ENCODE measurements around the gene PWWP2B.
A peak's percentile ranks its signal among the peaks of the same experiment; 100 is the strongest.

Gene PWWP2B

GRCh38 chr10:132406181-132406580 is 9.2 kb downstream of the PWWP2B start:
- Histone ChIP-seq H3K4me1 (ENCODE audit: insufficient read depth, poor library complexity, severe bottlenecking) (peaks cover 27% of the 10 kb centered on the region), H3K4me3 (ENCODE audit: severe bottlenecking) (no peak overlapping the region), H3K36me3 (ENCODE audit: low read depth) (peaks cover 17% of the 10 kb centered on the region), H3K9me3 (ENCODE audit: severe bottlenecking) (no peaks in the 10 kb centered on the region), H3K27ac (ENCODE audit: poor library complexity, severe bottlenecking) (peak overlapping the region; percentile 72), H3K27me3 (ENCODE audit: insufficient read depth, poor library complexity, severe bottlenecking) (no peaks in the 10 kb centered on the region)
- ATAC-seq (ENCODE audit: low read depth) (no peak), DNase-seq (ENCODE audit: low spot score) (no peak)
- TF ChIP-seq, protein P1, sequence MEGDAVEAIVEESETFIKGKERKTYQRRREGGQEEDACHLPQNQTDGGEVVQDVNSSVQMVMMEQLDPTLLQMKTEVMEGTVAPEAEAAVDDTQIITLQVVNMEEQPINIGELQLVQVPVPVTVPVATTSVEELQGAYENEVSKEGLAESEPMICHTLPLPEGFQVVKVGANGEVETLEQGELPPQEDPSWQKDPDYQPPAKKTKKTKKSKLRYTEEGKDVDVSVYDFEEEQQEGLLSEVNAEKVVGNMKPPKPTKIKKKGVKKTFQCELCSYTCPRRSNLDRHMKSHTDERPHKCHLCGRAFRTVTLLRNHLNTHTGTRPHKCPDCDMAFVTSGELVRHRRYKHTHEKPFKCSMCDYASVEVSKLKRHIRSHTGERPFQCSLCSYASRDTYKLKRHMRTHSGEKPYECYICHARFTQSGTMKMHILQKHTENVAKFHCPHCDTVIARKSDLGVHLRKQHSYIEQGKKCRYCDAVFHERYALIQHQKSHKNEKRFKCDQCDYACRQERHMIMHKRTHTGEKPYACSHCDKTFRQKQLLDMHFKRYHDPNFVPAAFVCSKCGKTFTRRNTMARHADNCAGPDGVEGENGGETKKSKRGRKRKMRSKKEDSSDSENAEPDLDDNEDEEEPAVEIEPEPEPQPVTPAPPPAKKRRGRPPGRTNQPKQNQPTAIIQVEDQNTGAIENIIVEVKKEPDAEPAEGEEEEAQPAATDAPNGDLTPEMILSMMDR (IDR thresholded peaks at IDR 0.05; ENCODE audit: poor library complexity, severe bottlenecking), result no peak

DNA sequence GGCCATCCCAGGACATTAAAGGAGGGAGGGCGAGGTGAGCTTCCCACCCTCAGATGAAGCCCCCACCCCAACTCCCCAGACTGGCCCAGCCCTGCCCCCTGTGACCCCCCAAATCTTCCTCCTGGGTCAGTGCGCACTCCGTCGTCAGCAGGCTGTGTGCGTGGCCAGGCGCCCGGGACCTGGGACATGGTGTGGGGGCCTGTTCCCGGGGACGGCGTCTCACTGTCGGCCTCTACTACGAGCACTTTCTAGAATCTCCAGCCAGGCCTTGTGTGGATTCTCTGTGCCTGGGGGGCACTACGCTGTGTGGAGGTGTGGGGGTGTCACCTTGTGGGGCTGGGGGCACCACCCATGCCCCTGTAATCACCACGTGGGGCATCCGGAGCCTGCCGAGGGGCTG is 9.8 kb downstream of the PWWP2B start:
- no peak overlapping the region for H3K4me3 ChIP-seq (ENCODE audit: severe bottlenecking)
- DNase-seq (ENCODE audit: low spot score), result no peak
- peaks cover 17% of the 10 kb centered on the region for H3K36me3 ChIP-seq (ENCODE audit: low read depth)
- H3K27me3 ChIP-seq (ENCODE audit: insufficient read depth, poor library complexity, severe bottlenecking), result no peaks in the 10 kb centered on the region
- H3K4me1 ChIP-seq (ENCODE audit: insufficient read depth, poor library complexity, severe bottlenecking), result peaks cover 28% of the 10 kb centered on the region
- TF ChIP-seq, protein P1 (IDR thresholded peaks at IDR 0.05; ENCODE audit: poor library complexity, severe bottlenecking), result no peak
- no peaks in the 10 kb centered on the region for H3K9me3 ChIP-seq (ENCODE audit: severe bottlenecking)
- H3K27ac ChIP-seq (ENCODE audit: poor library complexity, severe bottlenecking), result peak overlapping the region; percentile 72
- ATAC-seq (ENCODE audit: low read depth), result no peak

DNA sequence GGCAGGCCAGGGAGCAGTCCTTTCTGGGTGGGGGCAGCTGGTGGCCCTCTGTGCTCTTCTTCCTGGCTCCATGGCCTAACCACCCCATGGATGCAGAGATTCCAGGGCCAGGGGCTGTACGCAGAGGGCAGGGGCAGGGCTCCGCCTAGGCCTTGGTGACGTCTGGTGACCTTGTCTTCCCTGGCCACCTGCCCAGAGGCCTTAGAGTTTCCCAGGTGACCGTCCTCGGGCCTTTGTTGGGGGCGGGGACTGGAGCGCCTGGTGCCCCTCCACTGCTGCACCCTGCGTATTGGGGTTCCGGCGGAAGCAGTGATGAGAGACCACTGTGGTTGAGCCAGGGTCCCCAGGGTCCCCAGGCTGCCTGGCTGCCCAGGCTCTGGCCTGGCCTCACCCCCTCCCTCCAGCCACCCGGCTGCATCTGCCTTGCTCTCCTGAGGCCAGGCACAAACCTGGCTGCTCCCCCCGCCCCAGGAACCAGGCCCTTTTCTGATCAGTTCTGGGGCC is 10.3 kb downstream of the PWWP2B start:
- peak overlapping the region; percentile 72 for H3K27ac ChIP-seq (ENCODE audit: poor library complexity, severe bottlenecking)

DNA sequence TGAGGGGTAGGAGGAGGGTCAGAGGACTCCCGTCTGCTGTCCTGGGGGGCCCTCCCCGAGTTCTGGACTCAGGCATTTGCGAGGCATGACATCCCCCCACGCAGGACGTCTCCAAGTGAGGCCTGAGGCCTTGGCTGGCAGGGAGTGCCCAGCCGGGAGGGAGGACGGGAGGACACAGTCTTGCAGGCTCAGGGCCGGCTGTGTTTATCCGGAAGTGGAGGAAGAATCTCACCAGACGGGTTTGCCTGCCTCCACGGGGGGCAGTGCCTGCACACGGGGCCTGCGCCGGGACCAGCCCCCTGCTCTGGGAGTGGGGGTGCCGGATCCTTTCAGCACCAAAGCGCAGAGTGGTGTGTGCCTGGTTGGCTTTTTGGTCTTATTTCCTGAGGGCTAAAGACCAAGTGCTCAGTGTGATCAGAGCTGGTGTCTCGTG is 10.9 kb downstream of the PWWP2B start:
- Histone ChIP-seq H3K9me3 (ENCODE audit: severe bottlenecking) (no peaks in the 10 kb centered on the region), H3K27ac (ENCODE audit: poor library complexity, severe bottlenecking) (peak overlapping the region; percentile 72), H3K4me3 (ENCODE audit: severe bottlenecking) (no peak overlapping the region), H3K4me1 (ENCODE audit: insufficient read depth, poor library complexity, severe bottlenecking) (peaks cover 38% of the 10 kb centered on the region), H3K36me3 (ENCODE audit: low read depth) (peaks cover 21% of the 10 kb centered on the region), H3K27me3 (ENCODE audit: insufficient read depth, poor library complexity, severe bottlenecking) (no peaks in the 10 kb centered on the region)
- TF ChIP-seq, protein P1 (IDR thresholded peaks at IDR 0.05; ENCODE audit: poor library complexity, severe bottlenecking), result no peak
- peak; percentile 86 for DNase-seq (ENCODE audit: low spot score)
- peak; percentile 81 for ATAC-seq (ENCODE audit: low read depth)

More for the DNA sequence above, 10.3 kb downstream of the PWWP2B start:
- Histone ChIP-seq H3K9me3 (ENCODE audit: severe bottlenecking) (no peaks in the 10 kb centered on the region), H3K4me3 (ENCODE audit: severe bottlenecking) (no peak overlapping the region), H3K36me3 (ENCODE audit: low read depth) (peaks cover 17% of the 10 kb centered on the region), H3K4me1 (ENCODE audit: insufficient read depth, poor library complexity, severe bottlenecking) (peaks cover 34% of the 10 kb centered on the region), H3K27me3 (ENCODE audit: insufficient read depth, poor library complexity, severe bottlenecking) (no peaks in the 10 kb centered on the region)
- DNase-seq (ENCODE audit: low spot score), result no peak
- TF ChIP-seq, protein P1 (IDR thresholded peaks at IDR 0.05; ENCODE audit: poor library complexity, severe bottlenecking), result no peak
- ATAC-seq (ENCODE audit: low read depth), result no peak

- DNase-seq (ENCODE audit: low spot score) (no peak), ATAC-seq (ENCODE audit: low read depth) (peak; percentile 38)
- Histone ChIP-seq H3K27me3 (ENCODE audit: insufficient read depth, poor library complexity, severe bottlenecking) (no peaks in the 10 kb centered on the region), H3K36me3 (ENCODE audit: low read depth) (peaks cover 23% of the 10 kb centered on the region), H3K27ac (ENCODE audit: poor library complexity, severe bottlenecking) (peak overlapping the region; percentile 72), H3K4me1 (ENCODE audit: insufficient read depth, poor library complexity, severe bottlenecking) (peaks cover 42% of the 10 kb centered on the region), H3K9me3 (ENCODE audit: severe bottlenecking) (no peaks in the 10 kb centered on the region), H3K4me3 (ENCODE audit: severe bottlenecking) (no peak overlapping the region)
- TF ChIP-seq, protein P1 (IDR thresholded peaks at IDR 0.05; ENCODE audit: poor library complexity, severe bottlenecking), result no peak
Measured at GRCh38 chr10:132408367-132408781, 11.4 kb downstream of the PWWP2B start.

Data from RWPE2 (cell line).